GM23248 (cell line): ENCODE results near the gene OR5AP2.

Source experiments
- EZH2 ChIP-seq: fragments of 200-600 bp; sonication (generic); IDR thresholded peaks from 2 replicates; pipeline ENCODE4 v1.6.1; 2018; ENCODE audit warnings: antibody characterized with exemption, mild to moderate bottlenecking; ENCODE audit not compliant: insufficient read depth, poor library complexity, severe bottlenecking
- EZH2phosphoT487 ChIP-seq: fragments of 200-600 bp; sonication (generic); IDR thresholded peaks from 2 replicates; pipeline ENCODE4 v1.6.1; 2018; ENCODE audit warnings: antibody characterized with exemption, moderate library complexity, mild to moderate bottlenecking, low read depth; ENCODE audit not compliant: insufficient read depth

GRCh38 chr11:56688554-56689100, 46.4 kb upstream of the OR5AP2 start:
- TF ChIP-seq EZH2 (no peak), EZH2phosphoT487 (no peak)
